Brain microvascular endothelial cell (primary cell): ENCODE measurements around the gene PDP2.

Source experiments
- DNase-seq: peaks from one replicate; pipeline ENCODE4 v3.0.0-alpha.2; 2020
- H3K27ac ChIP-seq: fragments of 250-450 bp; sonication (Bioruptor Pico); 2 replicates; pipeline ENCODE4 v1.5.1; 2020; ENCODE audit warnings: mild to moderate bottlenecking, moderate library complexity
- H3K27me3 ChIP-seq: fragments of 250-450 bp; sonication (Bioruptor Pico); replicated peaks from 2 replicates; pipeline ENCODE4 v1.5.1; 2020; ENCODE audit warnings: mild to moderate bottlenecking
- H3K36me3 ChIP-seq: fragments of 250-450 bp; sonication (Bioruptor Pico); replicated peaks from 2 replicates; pipeline ENCODE4 v1.5.1; 2020; ENCODE audit warnings: mild to moderate bottlenecking
- H3K4me3 ChIP-seq: 2 replicates; pipeline ENCODE4 v1.5.1; 2011; ENCODE audit warnings: low read depth, mild to moderate bottlenecking, control low read depth, low read length, moderate library complexity
- CTCF ChIP-seq: IDR thresholded peaks from 2 replicates; pipeline ENCODE4 v1.5.1; 2011; ENCODE audit warnings: low read depth, mild to moderate bottlenecking, moderate library complexity, low read length, control low read depth, inconsistent platforms; ENCODE audit errors: missing control alignments
- in situ Hi-C: cut with HindIII; loops from 2 replicates; pipeline ENCODE4 v1.10.0; 2017; ENCODE audit warnings: low sequenced_read_pairs, low pct_ligation_motif_present

PDP2 gene

GRCh38 chr16:66904428-66904845, 24.1 kb downstream of the PDP2 start:
- in situ Hi-C loops: no loop called here
- Histone ChIP-seq H3K4me3 (no peak overlapping the region), H3K36me3 (no peaks in the 10 kb centered on the region), H3K27me3 (peaks cover 2% of the 10 kb centered on the region), H3K27ac (no peak overlapping the region)
- DNase-seq: no peak
- no peak for TF ChIP-seq CTCF

GRCh38 chr16:66904846-66905632, 24.7 kb downstream of the PDP2 start:
- in situ Hi-C loops: no loop called here
- TF ChIP-seq CTCF: no peak
- Histone ChIP-seq H3K27me3 (peaks cover 2% of the 10 kb centered on the region), H3K36me3 (no peaks in the 10 kb centered on the region), H3K27ac (no peak overlapping the region), H3K4me3 (no peak overlapping the region)
- no peak for DNase-seq

- in situ Hi-C loops: no loop called here
- Histone ChIP-seq H3K27me3 (peaks cover 2% of the 10 kb centered on the region), H3K36me3 (no peaks in the 10 kb centered on the region), H3K27ac (no peak overlapping the region), H3K4me3 (no peak overlapping the region)
- no peak for DNase-seq
- TF ChIP-seq CTCF: no peak
These were observed 25.6 kb downstream of the PDP2 start for GRCh38 chr16:66905633-66906539.

GRCh38 chr16:66906916-66907836, 26.9 kb downstream of the PDP2 start:
- no peak for TF ChIP-seq CTCF
- no peaks in the 10 kb centered on the region for H3K36me3 ChIP-seq
- H3K4me3 ChIP-seq: no peak overlapping the region
- in situ Hi-C loops: no loop called here
- H3K27me3 ChIP-seq: peaks cover 2% of the 10 kb centered on the region
- no peak for DNase-seq
- H3K27ac ChIP-seq: no peak overlapping the region

DNA sequence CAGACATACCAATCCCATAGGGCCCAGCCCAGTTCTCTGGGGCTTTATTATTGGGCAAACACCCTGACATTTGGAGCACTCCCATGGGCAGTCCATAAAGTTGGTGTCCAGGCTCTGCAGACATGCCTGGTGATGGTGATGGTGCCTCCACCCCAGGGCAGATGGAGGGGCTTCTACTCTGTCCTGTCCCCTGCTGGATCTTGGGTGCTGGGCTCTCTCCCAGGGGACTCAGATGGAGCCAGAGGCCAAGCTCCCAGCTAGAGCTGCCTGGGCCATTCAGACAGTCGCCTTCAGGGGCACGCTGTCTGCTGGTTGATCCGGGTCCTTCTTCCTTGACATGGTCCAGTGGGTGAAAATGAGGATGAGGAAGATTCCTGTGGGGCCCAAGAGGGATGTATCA, 27.8 kb downstream of the PDP2 start:
- H3K4me3 ChIP-seq: no peak overlapping the region
- H3K27ac ChIP-seq: no peak overlapping the region
- H3K27me3 ChIP-seq: peaks cover 2% of the 10 kb centered on the region
- TF ChIP-seq CTCF: no peak
- H3K36me3 ChIP-seq: no peaks in the 10 kb centered on the region
- in situ Hi-C loops: no loop called here
- no peak for DNase-seq
